Fibroblast of the aortic adventitia (primary cell): Measurements from ENCODE around the gene LYZL2. TPM values are rescaled to one million over a fixed set of nuclear protein-coding genes. Genes with fewer than 3 reads are reported as not detected.
"Not testable (repeated sequence)": the region's sequence is repeated elsewhere in the genome, so short reads cannot be mapped to it uniquely, and the experiment has no call there.

ENCODE experiments used
- DNase-seq: peaks from one replicate; pipeline ENCODE4 v3.0.0-alpha.2; 2010; ENCODE audit warnings: low read depth
- H3K4me3 ChIP-seq: 2 replicates; pipeline ENCODE4 v1.5.1; 2011; ENCODE audit warnings: low read depth, mild to moderate bottlenecking, control low read depth, low read length, moderate library complexity
- total RNA-seq: library from RNA; depleted of rRNA; stranded (reverse); fragments of >200 nt; gene quantifications from 2 replicates; pipeline ENCODE4 v1.2.3, GENCODE V29; 2012; ENCODE audit warnings: low replicate concordance
- TF ChIP-seq, protein P1 (sequence below): IDR thresholded peaks from 2 replicates; pipeline ENCODE4 v1.5.1; 2011; ENCODE audit warnings: mild to moderate bottlenecking, low read length, control low read depth, inconsistent platforms; ENCODE audit not compliant: insufficient read depth

The LYZL2 gene
- total RNA-seq, 1 donor, result not detected

DNA sequence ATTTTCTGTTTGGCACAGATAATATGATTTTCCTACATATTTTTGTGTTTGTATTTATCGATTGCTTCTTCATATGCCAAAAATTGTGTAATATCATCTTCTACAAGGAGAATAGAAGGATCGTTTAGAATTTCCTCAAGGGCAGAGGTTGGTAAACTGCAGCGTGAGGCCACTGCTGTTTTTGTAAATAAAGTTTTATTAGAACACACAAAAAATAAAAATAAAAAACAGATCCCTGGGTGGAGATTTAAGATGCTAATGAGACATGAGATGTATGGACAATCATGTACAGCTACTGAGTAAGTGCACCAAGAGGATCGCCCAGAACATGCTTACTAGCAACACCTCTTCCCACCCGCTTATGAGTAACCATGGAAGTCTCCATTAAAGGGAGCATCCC lies 9.6 kb downstream of the LYZL2 start:
- TF ChIP-seq, protein P1, sequence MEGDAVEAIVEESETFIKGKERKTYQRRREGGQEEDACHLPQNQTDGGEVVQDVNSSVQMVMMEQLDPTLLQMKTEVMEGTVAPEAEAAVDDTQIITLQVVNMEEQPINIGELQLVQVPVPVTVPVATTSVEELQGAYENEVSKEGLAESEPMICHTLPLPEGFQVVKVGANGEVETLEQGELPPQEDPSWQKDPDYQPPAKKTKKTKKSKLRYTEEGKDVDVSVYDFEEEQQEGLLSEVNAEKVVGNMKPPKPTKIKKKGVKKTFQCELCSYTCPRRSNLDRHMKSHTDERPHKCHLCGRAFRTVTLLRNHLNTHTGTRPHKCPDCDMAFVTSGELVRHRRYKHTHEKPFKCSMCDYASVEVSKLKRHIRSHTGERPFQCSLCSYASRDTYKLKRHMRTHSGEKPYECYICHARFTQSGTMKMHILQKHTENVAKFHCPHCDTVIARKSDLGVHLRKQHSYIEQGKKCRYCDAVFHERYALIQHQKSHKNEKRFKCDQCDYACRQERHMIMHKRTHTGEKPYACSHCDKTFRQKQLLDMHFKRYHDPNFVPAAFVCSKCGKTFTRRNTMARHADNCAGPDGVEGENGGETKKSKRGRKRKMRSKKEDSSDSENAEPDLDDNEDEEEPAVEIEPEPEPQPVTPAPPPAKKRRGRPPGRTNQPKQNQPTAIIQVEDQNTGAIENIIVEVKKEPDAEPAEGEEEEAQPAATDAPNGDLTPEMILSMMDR, result no peak

GRCh38 chr10:30617070-30617469 lies 12.5 kb downstream of the LYZL2 start:
- DNase-seq, result no peak
- H3K4me3 ChIP-seq, result no peak overlapping the region
- TF ChIP-seq, protein P1, result no peak

More for the DNA sequence above, 9.6 kb downstream of the LYZL2 start:
- no peak for DNase-seq
- H3K4me3 ChIP-seq, result no peak overlapping the region

- H3K4me3 ChIP-seq, DNase-seq: not testable (repeated sequence)
Observed at GRCh38 chr10:30611041-30611440, 18.5 kb downstream of the LYZL2 start.

- TF ChIP-seq, protein P1, result no peak
- H3K4me3 ChIP-seq, result no peak overlapping the region
- no peak for DNase-seq
Observed at GRCh38 chr10:30607814-30608213, 21.7 kb downstream of the LYZL2 start.

- TF ChIP-seq, protein P1, result no peak
- DNase-seq, result no peak
- no peak overlapping the region for H3K4me3 ChIP-seq
Observed at GRCh38 chr10:30606313-30606712, 23.2 kb downstream of the LYZL2 start.

DNA sequence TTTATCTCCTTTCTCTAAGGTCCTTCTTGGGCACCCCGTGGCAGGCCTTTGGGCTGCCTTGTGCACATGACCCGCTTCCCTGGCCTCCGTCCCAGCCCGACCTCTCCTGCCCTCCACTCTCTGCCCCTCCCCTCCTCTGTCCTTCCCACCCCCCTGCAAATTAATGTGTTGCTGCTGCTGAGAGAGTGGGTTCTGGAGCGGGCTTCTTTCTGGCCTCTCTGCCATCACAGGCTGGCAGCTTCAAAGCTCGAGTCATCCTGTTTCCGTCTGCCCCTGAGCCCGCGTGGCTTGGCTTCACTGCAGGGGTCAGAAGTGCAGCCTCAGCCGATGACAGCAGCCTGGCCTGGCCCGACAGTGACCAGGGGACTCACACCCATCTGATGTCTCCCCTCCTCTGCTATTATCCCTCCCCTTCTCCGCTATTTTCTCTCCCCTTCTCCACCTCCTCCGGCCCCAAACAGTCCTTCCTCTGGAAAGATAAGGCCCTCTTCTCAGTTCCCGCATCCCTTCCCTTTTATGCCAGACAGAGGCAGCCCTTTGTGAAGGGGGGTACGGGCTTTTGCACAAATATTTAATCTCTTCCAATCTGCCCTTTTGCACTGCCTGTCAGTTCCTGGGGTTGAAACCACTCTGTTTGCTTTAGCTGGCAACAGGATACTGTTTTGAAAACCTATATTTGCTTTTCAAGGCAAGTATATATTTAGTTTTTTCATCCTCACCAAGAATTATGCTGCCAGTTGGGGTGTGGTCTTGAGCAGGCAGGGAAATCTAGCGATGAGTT lies 24.0 kb downstream of the LYZL2 start:
- DNase-seq, H3K4me3 ChIP-seq: not testable (repeated sequence)

GRCh38 chr10:30603589-30603988 lies 26.0 kb downstream of the LYZL2 start:
- H3K4me3 ChIP-seq, result no peak overlapping the region
- DNase-seq, result no peak
- TF ChIP-seq, protein P1, result no peak

DNA sequence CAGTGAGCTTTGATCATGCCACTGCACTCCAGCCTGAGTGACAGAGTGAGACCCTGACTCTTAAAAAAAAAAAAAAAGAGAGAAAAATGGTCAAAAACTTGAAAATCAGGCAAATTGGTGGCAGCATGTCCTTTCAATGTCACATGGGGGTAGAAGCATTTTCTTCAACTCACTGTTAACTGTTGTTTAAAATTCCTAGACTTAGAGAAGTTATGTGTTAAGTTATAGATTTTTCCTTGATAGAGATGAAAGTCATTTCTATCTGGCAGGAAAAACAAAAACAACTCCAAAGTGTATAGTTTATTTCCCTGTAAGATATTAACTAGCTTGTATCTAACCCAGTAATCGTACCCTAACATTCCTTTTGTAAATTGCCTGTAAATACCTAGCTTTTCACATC lies 26.8 kb downstream of the LYZL2 start:
- no peak for DNase-seq
- TF ChIP-seq, protein P1, result no peak
- no peak overlapping the region for H3K4me3 ChIP-seq
